CD4-positive, alpha-beta T cell treated with Interleukin-21 for 1 hour (primary cell): ENCODE measurements around the gene STK11.
"Not testable (repeated sequence)": the region's sequence is repeated elsewhere in the genome, so short reads cannot be mapped to it uniquely, and the experiment has no call there.

ENCODE experiments used
- DNase-seq: peaks from one replicate; pipeline ENCODE4 v3.0.0-alpha.2; 2020

The STK11 gene

GRCh38 chr19:1169921-1170885 lies 35.4 kb upstream of the STK11 start:
- no peak for DNase-seq

- no peak for DNase-seq
These were observed 34.4 kb upstream of the STK11 start for GRCh38 chr19:1170938-1171754.

- DNase-seq: no peak
These were observed 33.7 kb upstream of the STK11 start for GRCh38 chr19:1171755-1172352.

- no peak for DNase-seq
These were observed 33.0 kb upstream of the STK11 start for GRCh38 chr19:1172353-1173158.

- peak; percentile 38 for DNase-seq
These were observed 32.3 kb upstream of the STK11 start for GRCh38 chr19:1173159-1173844.

- DNase-seq: peak; percentile 91
These were observed 31.5 kb upstream of the STK11 start, which contains the start of gene SBNO2 for GRCh38 chr19:1173845-1174809. TSS of gene SBNO2 (minus strand) at chr19:1174268. CDS start at chr19:1154276, 19,992 bp downstream.

GRCh38 chr19:1177322-1178114 lies 28.1 kb upstream of the STK11 start:
- no peak for DNase-seq

- no peak for DNase-seq
These were observed 24.0 kb upstream of the STK11 start for GRCh38 chr19:1181606-1182005.

- DNase-seq: no peak
These were observed 23.5 kb upstream of the STK11 start for GRCh38 chr19:1182068-1182467.

GRCh38 chr19:1182727-1183126 lies 22.9 kb upstream of the STK11 start:
- no peak for DNase-seq

GRCh38 chr19:1183543-1184172 lies 21.9 kb upstream of the STK11 start:
- DNase-seq: no peak

- DNase-seq: peak; percentile 48
These were observed 16.2 kb upstream of the STK11 start for GRCh38 chr19:1189419-1189818.

- DNase-seq: no peak
These were observed 6.0 kb upstream of the STK11 start for GRCh38 chr19:1199531-1199930.

- not testable (repeated sequence) for DNase-seq
These were observed 5.0 kb upstream of the STK11 start for GRCh38 chr19:1200614-1201013.

- DNase-seq: no peak
These were observed 729 bp downstream of the STK11 start for GRCh38 chr19:1206150-1206863.

GRCh38 chr19:1206864-1207450 lies 1.4 kb downstream of the STK11 start:
- peak; percentile 27 for DNase-seq

- DNase-seq: not testable (repeated sequence)
These were observed 3.3 kb downstream of the STK11 start for GRCh38 chr19:1208830-1209229.

GRCh38 chr19:1210227-1210538 lies 4.6 kb downstream of the STK11 start:
- DNase-seq: no peak
